OCI-LY7 (cell line): Measurements from ENCODE around the gene OTOP3. TPM values are rescaled to one million over a fixed set of nuclear protein-coding genes. Genes with fewer than 3 reads are reported as not detected.

ENCODE experiments used
- BruUV-seq: library from RNA; stranded (reverse); fragments of 400-500 nt; replicated peaks from 2 replicates; lab custom pipeline; 2021; lab: Mats Ljungman, UMichigan
- CTCF ChIA-PET: fragments of 300-600 bp; sonication (Branson Sonifier 250); formaldehyde crosslinking; loops from one replicate; lab custom pipeline; 2022; ENCODE audit warnings: antibody characterized with exemption; ENCODE audit not compliant: unreplicated experiment; lab: Charles Lee
- POLR2A ChIA-PET: fragments of 300-600 bp; sonication (Branson Sonifier 250); formaldehyde crosslinking; loops from one replicate; lab custom pipeline; 2022; ENCODE audit warnings: antibody characterized with exemption; lab: Charles Lee
- DNase-seq: peaks from one replicate; pipeline ENCODE4 v3.0.0-alpha.2; 2015; ENCODE audit warnings: low spot score
- H2AFZ ChIP-seq: fragments of 200-600 bp; sonication (generic), shearing (Covaris generic); 2 replicates; pipeline ENCODE4 v1.6.1; 2014; ENCODE audit warnings: mild to moderate bottlenecking, antibody characterized with exemption, low read length, moderate library complexity
- H3K27ac ChIP-seq: fragments of 200-600 bp; sonication (generic); 2 replicates; pipeline ENCODE4 v1.5.1; 2014; ENCODE audit warnings: mixed run types, low read depth, mild to moderate bottlenecking, moderate library complexity, low read length, inconsistent platforms; ENCODE audit not compliant: poor library complexity, severe bottlenecking
- H3K36me3 ChIP-seq: fragments of 200-600 bp; sonication (generic); 2 replicates; pipeline ENCODE4 v1.6.1; 2014; ENCODE audit warnings: mild to moderate bottlenecking, antibody characterized with exemption, low read length, moderate library complexity, mixed read lengths; ENCODE audit not compliant: insufficient read depth
- H3K4me1 ChIP-seq: fragments of 200-600 bp; sonication (generic); 2 replicates; pipeline ENCODE4 v1.5.1; 2014; ENCODE audit warnings: mild to moderate bottlenecking, low read length; ENCODE audit not compliant: insufficient read depth, poor library complexity, severe bottlenecking
- H3K4me2 ChIP-seq: fragments of 200-600 bp; sonication (generic); 2 replicates; pipeline ENCODE4 v1.6.1; 2014; ENCODE audit warnings: mild to moderate bottlenecking, low read length
- H3K4me3 ChIP-seq: fragments of 200-600 bp; sonication (generic); 2 replicates; pipeline ENCODE4 v1.5.1; 2014; ENCODE audit warnings: mild to moderate bottlenecking, low read depth, low read length; ENCODE audit not compliant: poor library complexity, severe bottlenecking
- H3K79me2 ChIP-seq: fragments of 200-600 bp; sonication (generic); 2 replicates; pipeline ENCODE4 v1.6.1; 2016; ENCODE audit warnings: low read depth, mild to moderate bottlenecking, low read length, moderate library complexity, mixed read lengths; ENCODE audit not compliant: insufficient read depth
- H3K9me2 ChIP-seq: fragments of 200-600 bp; sonication (generic); 2 replicates; pipeline ENCODE4 v1.6.1; 2016; ENCODE audit warnings: mild to moderate bottlenecking, low read length, mixed read lengths; ENCODE audit not compliant: insufficient read depth
- H3K9me3 ChIP-seq: fragments of 200-600 bp; sonication (generic); 2 replicates; pipeline ENCODE4 v1.6.1; 2014; ENCODE audit warnings: mild to moderate bottlenecking, mixed run types, low read length, mixed read lengths
- H4K20me1 ChIP-seq: fragments of 200-600 bp; sonication (generic); 2 replicates; pipeline ENCODE4 v1.6.1; 2014; ENCODE audit warnings: mild to moderate bottlenecking, antibody characterized with exemption, low read length, moderate library complexity, mixed read lengths; ENCODE audit not compliant: insufficient read depth
- CTCF ChIP-seq: fragments of 200-600 bp; sonication (generic); conservative IDR thresholded peaks from 2 replicates; pipeline ENCODE4 v1.5.1; 2014; ENCODE audit warnings: mild to moderate bottlenecking, antibody characterized with exemption, low read length, moderate library complexity, mixed read lengths
- EZH2phosphoT487 ChIP-seq: fragments of 200-600 bp; sonication (generic); IDR thresholded peaks from 2 replicates; pipeline ENCODE4 v1.6.1; 2018; ENCODE audit warnings: low read depth, borderline replicate concordance, mild to moderate bottlenecking, mixed run types, antibody characterized with exemption, low read length, moderate library complexity, mixed read lengths
- intact Hi-C: fragments of 100-400 bp; cut with micrococcal nuclease; formaldehyde crosslinking; loops from one replicate; pipeline ENCODE4 v1.10.0; 2022; ENCODE audit not compliant: unreplicated experiment
- total RNA-seq, 2 experiments: library from RNA; depleted of rRNA in 1 of 2; stranded (reverse); fragments of >200 nt in 1 of 2; shearing (Covaris generic) in 1 of 2; gene quantifications; 2 replicates each; pipeline ENCODE4 v1.2.3, GENCODE V29; 2014 to 2022

Gene OTOP3
- total RNA-seq, 2 experiments from 2014 or later = not detected

- intact Hi-C loops = no loop called here
- no peaks in the 10 kb centered on the region for H3K36me3 ChIP-seq
- no peaks in the 10 kb centered on the region for H3K4me1 ChIP-seq
- no peak overlapping the region for H3K4me2 ChIP-seq
- H3K9me2 ChIP-seq = no peaks in the 10 kb centered on the region
- no TSS peak for BruUV-seq
- POLR2A ChIA-PET = no interaction called here
- H3K79me2 ChIP-seq = no peaks in the 10 kb centered on the region
- no peak for TF ChIP-seq CTCF
- TF ChIP-seq EZH2phosphoT487 = no peak
- H3K27ac ChIP-seq = no peak overlapping the region
- H3K9me3 ChIP-seq = no peaks in the 10 kb centered on the region
- no peaks in the 10 kb centered on the region for H4K20me1 ChIP-seq
- CTCF ChIA-PET = no interaction called here
- peak; percentile 47 for DNase-seq
- H2AFZ ChIP-seq = no peak overlapping the region
- no peak overlapping the region for H3K4me3 ChIP-seq
Measured at GRCh38 chr17:74954665-74955421, 19.1 kb downstream of the OTOP3 start.

- BruUV-seq = no TSS peak
- no peaks in the 10 kb centered on the region for H3K36me3 ChIP-seq
- ChIA-PET POLR2A (no interaction called here), CTCF (interaction anchor here (0.6 kb wide), 1 partner anchor 104 kb away, joined by 3 read pairs; no protein-coding TSS in a partner anchor)
- H3K4me1 ChIP-seq = peaks cover 7% of the 10 kb centered on the region
- H3K27ac ChIP-seq = no peak overlapping the region
- no peak for TF ChIP-seq EZH2phosphoT487
- no peak for TF ChIP-seq CTCF
- no peaks in the 10 kb centered on the region for H3K79me2 ChIP-seq
- no peak for DNase-seq
- no peaks in the 10 kb centered on the region for H3K9me2 ChIP-seq
- intact Hi-C loops = no loop called here
- H2AFZ ChIP-seq = no peak overlapping the region
- H3K4me3 ChIP-seq = no peak overlapping the region
- H3K9me3 ChIP-seq = no peaks in the 10 kb centered on the region
- no peaks in the 10 kb centered on the region for H4K20me1 ChIP-seq
- H3K4me2 ChIP-seq = no peak overlapping the region
Measured at GRCh38 chr17:74956093-74956492, 20.4 kb downstream of the OTOP3 start.
